ENCODE data around the gene HSD17B8.

HSD17B8 gene

GRCh38 chr6:33248932-33249731 is 44.7 kb downstream of the HSD17B8 start:
- FAIRE-seq = peak; percentile 98

- FAIRE-seq = no peak
Observed at GRCh38 chr6:33249732-33250630, 45.5 kb downstream of the HSD17B8 start.

- no peak for FAIRE-seq
Observed at GRCh38 chr6:33250731-33251130, 46.3 kb downstream of the HSD17B8 start.

- FAIRE-seq = no peak
Observed at GRCh38 chr6:33251395-33252012, 47.0 kb downstream of the HSD17B8 start.

GRCh38 chr6:33252759-33253158 is 48.3 kb downstream of the HSD17B8 start:
- FAIRE-seq = no peak

- no peak for FAIRE-seq
Observed at GRCh38 chr6:33254591-33254990, 50.1 kb downstream of the HSD17B8 start.

All from endometrium (tissue), 2 donors.